HL-60 (cell line): ENCODE measurements around the gene TBC1D16.

Experiments used
- DNase-seq, 2 experiments: peaks; one replicate each; pipeline ENCODE4 v3.0.0-alpha.2; 2010 to 2020; ENCODE audit warnings: low read depth in 1 of 2, low spot score in 1 of 2
- H3K27ac ChIP-seq: fragments of 250-450 bp; sonication (Bioruptor Pico); replicated peaks from 2 replicates; pipeline ENCODE4 v1.5.1; 2020; ENCODE audit warnings: mild to moderate bottlenecking, moderate library complexity
- H3K27me3 ChIP-seq: fragments of 250-450 bp; sonication (Bioruptor Pico); 2 replicates; pipeline ENCODE4 v1.5.1; 2021; ENCODE audit warnings: mild to moderate bottlenecking, moderate library complexity; ENCODE audit not compliant: insufficient read depth, poor library complexity, severe bottlenecking
- H3K4me3 ChIP-seq: replicated peaks from 2 replicates; pipeline ENCODE4 v1.5.1; 2011; ENCODE audit warnings: mild to moderate bottlenecking, control low read depth, low read length; ENCODE audit not compliant: insufficient read depth
- CTCF ChIP-seq: IDR thresholded peaks from one replicate; pipeline ENCODE4 v1.5.1; 2011; ENCODE audit warnings: low read length, control low read depth, inconsistent platforms; ENCODE audit not compliant: insufficient read depth
- GABPA ChIP-seq: IDR thresholded peaks from 2 replicates; pipeline ENCODE4 v1.6.1; 2012; ENCODE audit warnings: low read depth
- POLR2AphosphoS5 ChIP-seq: IDR thresholded peaks from 2 replicates; pipeline ENCODE4 v1.6.1; 2012; ENCODE audit warnings: low read depth
- REST ChIP-seq: IDR thresholded peaks from 2 replicates; pipeline ENCODE4 v1.6.1; 2012; ENCODE audit warnings: low read depth; ENCODE audit not compliant: insufficient replicate concordance
- SPI1 ChIP-seq: IDR thresholded peaks from 2 replicates; pipeline ENCODE4 v1.6.1; 2012; ENCODE audit warnings: low read depth, mild to moderate bottlenecking, borderline replicate concordance

The TBC1D16 gene

GRCh38 chr17:80005360-80006338 lies 30.0 kb downstream of the TBC1D16 start:
- DNase-seq, result peak in 1 of 2 experiments; percentile 40
- Histone ChIP-seq H3K27ac (no peak overlapping the region), H3K4me3 (no peak overlapping the region), H3K27me3 (no peaks in the 10 kb centered on the region)
- TF ChIP-seq GABPA, result no peak
- TF ChIP-seq REST, result no peak
- peak; percentile 85 for TF ChIP-seq CTCF

GRCh38 chr17:80003969-80004368 lies 31.7 kb downstream of the TBC1D16 start:
- Histone ChIP-seq H3K27ac (no peak overlapping the region), H3K27me3 (no peaks in the 10 kb centered on the region), H3K4me3 (no peak overlapping the region)
- DNase-seq, result no peak
- no peak for TF ChIP-seq GABPA
- TF ChIP-seq REST, result no peak

GRCh38 chr17:80002690-80003490 lies 32.8 kb downstream of the TBC1D16 start:
- H3K27ac ChIP-seq, result no peak overlapping the region
- no peaks in the 10 kb centered on the region for H3K27me3 ChIP-seq
- DNase-seq, result no peak
- TF ChIP-seq CTCF, result no peak
- TF ChIP-seq REST, result no peak
- no peak for TF ChIP-seq GABPA
- TF ChIP-seq POLR2AphosphoS5, result no peak
- no peak for TF ChIP-seq SPI1
- H3K4me3 ChIP-seq, result no peak overlapping the region
